Parietal lobe (tissue), 2 donors: ENCODE results near the gene RELN. TPM values are rescaled to one million over a fixed set of nuclear protein-coding genes. Genes with fewer than 3 reads are reported as not detected.

ENCODE experiments used
- small RNA-seq: library from RNA; depleted of rRNA; stranded (forward); fragments of <200 nt; gene quantifications from one replicate; pipeline ENCODE3, GENCODE V24; 2014; ENCODE audit warnings: low replicate concordance
- total RNA-seq: library from RNA; depleted of rRNA; stranded (reverse); fragments of >200 nt; gene quantifications from one replicate; pipeline ENCODE4 v1.2.3, GENCODE V29; 2014

Gene RELN
- 67.9 TPM for total RNA-seq

GRCh38 chr7:103989200-103989784 is at the start of gene RELN:
RELN (minus strand) TSS chr7:103989658; CDS start chr7:103989356, 302 bp downstream.

GRCh38 chr7:103446049-103446520 is 543.4 kb downstream of the RELN start, which contains the start of gene SLC26A5:
SLC26A5 (minus strand) TSS chr7:103446207; CDS start chr7:103421514, 24,693 bp downstream.

Small RNA genes lying within 50 kb of the gene (small RNA-seq; reads per million reads assigned to genes)
- gene RF00019, result not detected

Other genes starting within 250 kb of the RELN start
- gene ORC5, start 218.4 kb upstream of the RELN start, total RNA-seq, result 43.2 TPM